ENCODE measurements around the gene PRKCZ.

DNA sequence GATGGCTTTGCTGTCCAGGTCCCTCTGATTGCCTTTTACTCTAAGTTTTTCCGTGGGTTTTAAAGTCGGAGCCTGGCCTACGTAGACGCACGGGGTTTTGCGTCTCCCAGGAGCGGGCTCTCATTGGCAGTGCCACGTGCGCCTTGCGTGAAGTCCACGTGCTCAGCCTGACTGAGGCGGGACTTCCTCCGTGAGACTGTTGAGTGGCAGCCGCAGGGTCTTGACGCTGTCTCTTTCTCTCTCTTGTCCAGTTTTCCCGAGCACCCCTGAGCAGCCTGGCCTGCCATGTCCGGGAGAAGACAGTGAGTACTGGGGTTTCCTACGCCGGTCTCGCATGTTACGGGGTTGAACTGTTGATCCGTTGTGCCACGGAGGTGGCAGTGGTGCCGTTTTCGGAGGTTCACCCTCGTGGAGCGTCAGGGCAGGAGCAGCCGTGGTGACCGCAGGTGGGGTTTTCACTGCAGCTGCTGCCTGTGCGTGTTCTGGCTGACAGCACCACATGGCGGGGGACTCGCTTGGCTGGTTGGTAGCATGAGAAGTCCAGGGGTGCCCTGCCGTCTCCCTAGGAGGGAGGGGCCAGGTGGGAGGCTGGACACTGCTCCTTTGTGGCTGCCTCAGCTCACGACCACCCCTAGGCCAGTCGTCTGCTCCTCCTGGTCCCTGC lies 9.2 kb downstream of the PRKCZ start:
- no peak for TF ChIP-seq EP300 (IDR thresholded peaks at IDR 0.05)
- TF ChIP-seq, protein P1, sequence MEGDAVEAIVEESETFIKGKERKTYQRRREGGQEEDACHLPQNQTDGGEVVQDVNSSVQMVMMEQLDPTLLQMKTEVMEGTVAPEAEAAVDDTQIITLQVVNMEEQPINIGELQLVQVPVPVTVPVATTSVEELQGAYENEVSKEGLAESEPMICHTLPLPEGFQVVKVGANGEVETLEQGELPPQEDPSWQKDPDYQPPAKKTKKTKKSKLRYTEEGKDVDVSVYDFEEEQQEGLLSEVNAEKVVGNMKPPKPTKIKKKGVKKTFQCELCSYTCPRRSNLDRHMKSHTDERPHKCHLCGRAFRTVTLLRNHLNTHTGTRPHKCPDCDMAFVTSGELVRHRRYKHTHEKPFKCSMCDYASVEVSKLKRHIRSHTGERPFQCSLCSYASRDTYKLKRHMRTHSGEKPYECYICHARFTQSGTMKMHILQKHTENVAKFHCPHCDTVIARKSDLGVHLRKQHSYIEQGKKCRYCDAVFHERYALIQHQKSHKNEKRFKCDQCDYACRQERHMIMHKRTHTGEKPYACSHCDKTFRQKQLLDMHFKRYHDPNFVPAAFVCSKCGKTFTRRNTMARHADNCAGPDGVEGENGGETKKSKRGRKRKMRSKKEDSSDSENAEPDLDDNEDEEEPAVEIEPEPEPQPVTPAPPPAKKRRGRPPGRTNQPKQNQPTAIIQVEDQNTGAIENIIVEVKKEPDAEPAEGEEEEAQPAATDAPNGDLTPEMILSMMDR (IDR thresholded peaks at IDR 0.05): no peak

Data from esophagus muscularis mucosa (tissue), 3 donors.